Fibroblast of lung (primary cell): Measurements from ENCODE around the gene NAA10. TPM values are rescaled to one million over a fixed set of nuclear protein-coding genes. Genes with fewer than 3 reads are reported as not detected.

Experiments used
- DNase-seq, 2 donors: peaks; one replicate each; pipeline versions ENCODE4 v3.0.0 to v3.0.0-alpha.2; 2010; ENCODE audit warnings: low read depth in 2 of 2
- H2AFZ ChIP-seq: 2 replicates; pipeline ENCODE4 v1.5.1; 2012; ENCODE audit warnings: low read length, control low read depth, inconsistent platforms
- H3K27ac ChIP-seq: 2 replicates; pipeline ENCODE4 v1.5.1; 2011; ENCODE audit warnings: low read length, control low read depth; ENCODE audit not compliant: insufficient read depth
- H3K27me3 ChIP-seq: 2 replicates; pipeline ENCODE4 v1.5.1; 2011; ENCODE audit warnings: mild to moderate bottlenecking, low read length; ENCODE audit not compliant: control insufficient read depth, insufficient read depth
- H3K36me3 ChIP-seq: 2 replicates; pipeline ENCODE4 v1.5.1; 2011; ENCODE audit warnings: low read length; ENCODE audit not compliant: control insufficient read depth, insufficient read depth
- H3K4me1 ChIP-seq: 2 replicates; pipeline ENCODE4 v1.5.1; 2011; ENCODE audit warnings: low read length; ENCODE audit not compliant: control insufficient read depth, insufficient read depth; ENCODE audit errors: extremely low read depth
- H3K4me2 ChIP-seq: 2 replicates; pipeline ENCODE4 v1.5.1; 2011; ENCODE audit warnings: low read length, control low read depth; ENCODE audit not compliant: insufficient read depth; ENCODE audit errors: extremely low read depth
- H3K4me3 ChIP-seq, 4 experiments: fragments of 200-600 bp in 1 of 4; sonication (generic) in 1 of 4; replicated peaks in 1 of 4; 2 replicates each; pipeline ENCODE4 v1.5.1; 2011 to 2016; ENCODE audit warnings: low read length in 4 of 4, low read depth in 3 of 4, mild to moderate bottlenecking in 3 of 4, control low read depth in 2 of 4, inconsistent platforms in 1 of 4, mixed read lengths in 1 of 4; ENCODE audit not compliant: insufficient read depth in 1 of 4; ENCODE audit errors: control extremely low read depth in 1 of 4
- H3K79me2 ChIP-seq: 2 replicates; pipeline ENCODE4 v1.5.1; 2012; ENCODE audit warnings: mild to moderate bottlenecking, low read length, inconsistent platforms; ENCODE audit not compliant: control insufficient read depth, insufficient read depth
- H3K9ac ChIP-seq: 2 replicates; pipeline ENCODE4 v1.5.1; 2011; ENCODE audit warnings: mild to moderate bottlenecking, low read length, control low read depth; ENCODE audit not compliant: insufficient read depth
- H3K9me3 ChIP-seq: 2 replicates; pipeline ENCODE4 v1.5.1; 2012; ENCODE audit warnings: low read depth, low read length; ENCODE audit not compliant: control insufficient read depth, insufficient read depth
- H4K20me1 ChIP-seq: 2 replicates; pipeline ENCODE4 v1.5.1; 2011; ENCODE audit warnings: low read length; ENCODE audit not compliant: control insufficient read depth, insufficient read depth; ENCODE audit errors: extremely low read depth
- EZH2 ChIP-seq: IDR thresholded peaks from 2 replicates; pipeline ENCODE4 v1.5.1; 2012; ENCODE audit warnings: low read length, control low read depth, mild to moderate bottlenecking; ENCODE audit errors: missing control alignments
- polyA plus RNA-seq, 2 donors: library from polyadenylated mRNA; depleted of rRNA in 1 of 2; stranded (reverse) in 1 of 2; unstranded in 1 of 2; fragments of >200 nt; gene quantifications; 2 replicates each; pipeline ENCODE4 v1.2.1, GENCODE V29; 2011 to 2012; ENCODE audit warnings: missing spikeins in 1 of 2
- total RNA-seq: library from RNA; depleted of rRNA; stranded (reverse); fragments of >200 nt; gene quantifications from 2 replicates; pipeline ENCODE4 v1.2.1, GENCODE V29; 2014
- TF ChIP-seq, protein P1 (sequence below), 2 donors: IDR thresholded peaks in 1 of 2; conservative IDR thresholded peaks in 1 of 2; 1 replicate in 1 of 2; 2 replicates in 1 of 2; pipeline ENCODE4 v1.5.1; 2011 to 2012; ENCODE audit warnings: low read length in 2 of 2, control low read depth in 1 of 2, inconsistent platforms in 1 of 2, low read depth in 1 of 2, mild to moderate bottlenecking in 1 of 2

NAA10 gene
- total and polyA plus RNA-seq, 2 donors (not counting 1 experiment from before 2014, with no cell fraction given) = 37.0 to 66.2 TPM

DNA sequence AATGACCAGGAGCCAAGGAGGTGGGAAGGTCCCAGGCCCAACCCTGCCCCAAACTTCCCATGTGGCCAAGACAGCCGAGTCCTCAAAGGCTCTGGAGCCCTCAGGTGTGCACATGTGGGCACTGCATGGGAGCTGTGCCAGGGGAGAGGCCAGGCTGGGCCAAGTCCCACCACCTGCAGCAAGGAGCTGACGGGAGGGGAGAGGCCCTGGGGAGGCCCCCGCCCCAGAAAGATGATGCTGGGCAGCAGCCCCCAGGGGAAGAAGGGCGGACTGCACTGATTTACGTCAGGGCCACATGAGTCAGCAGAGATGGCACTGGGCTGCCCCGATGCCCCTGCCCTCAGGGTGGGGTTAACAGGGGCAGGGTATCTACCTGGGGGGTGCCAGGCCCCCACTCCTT lies 50.2 kb downstream of the NAA10 start:
- Histone ChIP-seq H3K27me3 (peaks cover 31% of the 10 kb centered on the region), H3K4me3 (no peak overlapping the region), H3K4me2 (no peak overlapping the region), H3K79me2 (no peaks in the 10 kb centered on the region), H3K9me3 (no peaks in the 10 kb centered on the region), H2AFZ (no peak overlapping the region), H3K4me1 (no peaks in the 10 kb centered on the region), H3K27ac (no peak overlapping the region), H4K20me1 (no peaks in the 10 kb centered on the region), H3K36me3 (no peaks in the 10 kb centered on the region), H3K9ac (no peak overlapping the region)
- TF ChIP-seq, protein P1, sequence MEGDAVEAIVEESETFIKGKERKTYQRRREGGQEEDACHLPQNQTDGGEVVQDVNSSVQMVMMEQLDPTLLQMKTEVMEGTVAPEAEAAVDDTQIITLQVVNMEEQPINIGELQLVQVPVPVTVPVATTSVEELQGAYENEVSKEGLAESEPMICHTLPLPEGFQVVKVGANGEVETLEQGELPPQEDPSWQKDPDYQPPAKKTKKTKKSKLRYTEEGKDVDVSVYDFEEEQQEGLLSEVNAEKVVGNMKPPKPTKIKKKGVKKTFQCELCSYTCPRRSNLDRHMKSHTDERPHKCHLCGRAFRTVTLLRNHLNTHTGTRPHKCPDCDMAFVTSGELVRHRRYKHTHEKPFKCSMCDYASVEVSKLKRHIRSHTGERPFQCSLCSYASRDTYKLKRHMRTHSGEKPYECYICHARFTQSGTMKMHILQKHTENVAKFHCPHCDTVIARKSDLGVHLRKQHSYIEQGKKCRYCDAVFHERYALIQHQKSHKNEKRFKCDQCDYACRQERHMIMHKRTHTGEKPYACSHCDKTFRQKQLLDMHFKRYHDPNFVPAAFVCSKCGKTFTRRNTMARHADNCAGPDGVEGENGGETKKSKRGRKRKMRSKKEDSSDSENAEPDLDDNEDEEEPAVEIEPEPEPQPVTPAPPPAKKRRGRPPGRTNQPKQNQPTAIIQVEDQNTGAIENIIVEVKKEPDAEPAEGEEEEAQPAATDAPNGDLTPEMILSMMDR (conservative IDR thresholded peaks at IDR 0.05 in 1 of 2, IDR thresholded peaks at IDR 0.05 in 1 of 2; ENCODE audit: low read depth in 1 of 2, low read length in 2 of 2) = no peak
- no peak for TF ChIP-seq EZH2
- DNase-seq = no peak

DNA sequence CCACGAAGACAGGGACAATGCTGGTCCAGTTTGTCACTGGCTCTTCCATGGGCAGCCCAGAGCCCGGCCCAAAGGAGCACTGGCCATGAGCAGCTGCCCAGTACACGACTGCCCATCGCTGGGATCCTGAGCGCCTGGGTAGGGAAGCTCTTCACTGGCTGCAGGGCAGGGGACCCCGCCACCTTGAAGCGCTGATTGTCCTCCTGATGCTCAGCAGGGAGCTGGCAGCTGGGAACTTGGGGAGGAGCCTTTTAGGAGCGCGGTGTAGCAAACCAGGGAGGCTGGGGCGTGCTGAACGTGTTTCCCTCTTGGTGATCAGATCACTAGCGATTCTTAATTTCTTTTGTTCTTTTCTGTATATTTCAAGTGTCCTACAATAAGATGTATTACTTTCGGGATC lies 50.7 kb downstream of the NAA10 start:
- no peak overlapping the region for H3K4me2 ChIP-seq
- no peaks in the 10 kb centered on the region for H3K36me3 ChIP-seq
- DNase-seq = no peak
- H3K4me1 ChIP-seq = no peaks in the 10 kb centered on the region
- no peak for TF ChIP-seq EZH2
- TF ChIP-seq, protein P1 (conservative IDR thresholded peaks at IDR 0.05 in 1 of 2, IDR thresholded peaks at IDR 0.05 in 1 of 2; ENCODE audit: low read depth in 1 of 2, low read length in 2 of 2) = no peak
- no peak overlapping the region for H3K4me3 ChIP-seq
- no peaks in the 10 kb centered on the region for H3K9me3 ChIP-seq
- H3K79me2 ChIP-seq = no peaks in the 10 kb centered on the region
- no peak overlapping the region for H3K9ac ChIP-seq
- H3K27me3 ChIP-seq = peaks cover 31% of the 10 kb centered on the region
- H2AFZ ChIP-seq = no peak overlapping the region
- H4K20me1 ChIP-seq = no peaks in the 10 kb centered on the region
- no peak overlapping the region for H3K27ac ChIP-seq

DNA sequence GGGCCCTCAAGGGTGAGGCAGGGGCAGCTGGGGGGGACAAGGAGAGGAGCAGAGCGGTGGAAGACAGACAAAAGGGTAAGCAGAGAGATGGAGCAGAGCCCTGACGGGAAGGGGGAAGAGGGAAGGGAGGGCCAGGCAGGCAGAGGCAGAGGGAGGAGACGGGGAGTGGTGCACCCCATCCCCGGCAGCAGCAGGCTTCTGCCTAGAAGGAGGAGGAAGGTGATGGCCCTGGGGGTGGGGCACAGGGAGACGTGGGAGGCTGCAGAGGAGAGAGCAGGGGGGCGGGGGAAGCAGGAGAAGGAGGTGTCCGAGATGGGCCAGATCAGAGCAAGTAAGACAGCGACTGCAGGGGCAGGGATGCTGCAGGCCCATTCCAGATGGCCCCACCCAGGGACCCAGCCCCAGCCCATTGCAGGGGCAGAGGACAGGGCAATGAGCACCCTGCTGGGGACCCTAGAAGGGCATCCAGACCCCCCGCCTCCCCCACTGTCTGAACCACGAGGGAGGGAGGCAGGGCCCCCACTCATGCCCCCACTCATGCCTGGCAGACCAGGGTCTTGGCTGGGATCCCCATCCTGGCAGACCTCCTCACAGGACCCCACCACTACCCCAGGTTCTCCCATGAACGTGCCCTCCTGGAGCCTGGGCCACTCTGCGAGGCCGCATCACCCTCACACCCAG lies 51.5 kb downstream of the NAA10 start:
- Histone ChIP-seq H2AFZ (no peak overlapping the region), H3K27me3 (peaks cover 31% of the 10 kb centered on the region), H3K79me2 (no peaks in the 10 kb centered on the region), H3K36me3 (no peaks in the 10 kb centered on the region), H3K4me2 (no peak overlapping the region), H3K4me1 (no peaks in the 10 kb centered on the region), H3K9me3 (no peaks in the 10 kb centered on the region), H3K9ac (no peak overlapping the region), H4K20me1 (no peaks in the 10 kb centered on the region), H3K4me3 (no peak overlapping the region), H3K27ac (no peak overlapping the region)
- no peak for TF ChIP-seq EZH2
- TF ChIP-seq, protein P1 (conservative IDR thresholded peaks at IDR 0.05 in 1 of 2, IDR thresholded peaks at IDR 0.05 in 1 of 2; ENCODE audit: low read depth in 1 of 2, low read length in 2 of 2) = no peak
- DNase-seq = no peak
